Measurements from ENCODE around the gene TCP11. TPM values are rescaled to one million over a fixed set of nuclear protein-coding genes. Genes with fewer than 3 reads are reported as not detected.
A peak's percentile ranks its signal among the peaks of the same experiment; 100 is the strongest.
"Not testable (repeated sequence)": the region's sequence is repeated elsewhere in the genome, so short reads cannot be mapped to it uniquely, and the experiment has no call there.

The TCP11 gene
- total RNA-seq, 1 donor from 2014 or later = not detected

DNA sequence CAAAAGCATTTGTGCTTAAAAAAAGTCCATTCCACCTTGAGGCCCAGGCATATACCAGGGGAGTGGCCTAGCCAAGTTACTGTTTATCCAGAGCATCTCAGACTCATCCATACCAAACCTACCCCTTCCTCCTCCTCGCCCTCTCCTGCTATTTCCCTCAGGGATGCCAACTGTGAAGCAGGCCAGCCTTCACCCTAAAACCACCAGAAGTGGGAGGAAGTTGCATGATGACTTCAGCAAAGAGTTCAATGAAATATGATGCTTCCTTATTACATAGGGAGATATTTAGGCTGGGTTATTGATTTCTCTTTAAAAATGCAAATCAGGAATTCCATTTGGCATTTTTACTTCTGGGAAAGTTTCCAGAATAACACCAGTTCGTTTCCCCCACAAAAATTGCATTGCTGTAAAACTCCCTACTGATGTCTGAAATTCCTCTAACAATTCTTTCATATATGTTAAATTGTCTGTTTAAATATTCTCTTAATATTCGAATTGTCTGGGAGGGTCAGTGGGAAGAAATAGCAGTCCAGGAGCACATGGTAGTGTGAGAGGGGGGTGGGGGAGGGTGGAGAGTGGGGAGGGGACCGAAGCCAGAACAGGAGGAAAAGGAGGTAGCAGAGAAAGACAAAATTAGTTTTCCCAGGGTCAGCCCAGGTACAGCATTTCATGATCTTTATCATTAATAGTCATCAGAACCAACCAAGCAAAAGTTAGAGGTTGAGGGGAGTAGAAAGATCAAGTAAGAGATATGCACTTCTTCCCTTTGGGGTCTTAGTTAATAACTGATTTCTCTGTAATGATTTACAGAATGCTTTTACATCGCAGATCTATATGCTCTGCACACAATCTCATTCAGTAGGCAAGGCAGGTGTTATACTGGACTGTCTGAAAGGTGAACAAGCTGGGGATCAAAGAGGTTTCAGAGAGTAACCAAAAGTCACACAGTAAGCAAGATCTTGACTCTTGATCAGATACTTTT, 1.7 kb upstream of the TCP11 start:
- peaks cover 10% of the 10 kb centered on the region for H3K4me1 Mint-ChIP-seq
- CTCF ChIA-PET = no interaction called here
- POLR2A ChIA-PET = no interaction called here
- H3K27ac Mint-ChIP-seq = no peak overlapping the region
- no peak overlapping the region for H3K4me3 Mint-ChIP-seq
- ATAC-seq (ENCODE audit: low read depth) (no peak), DNase-seq (no peak)
- no peaks in the 10 kb centered on the region for H3K36me3 Mint-ChIP-seq (ENCODE audit: low read depth)
- H3K9me3 Mint-ChIP-seq = no peaks in the 10 kb centered on the region
- peaks cover 14% of the 10 kb centered on the region for H3K27me3 Mint-ChIP-seq
- TF ChIP-seq, protein P1, sequence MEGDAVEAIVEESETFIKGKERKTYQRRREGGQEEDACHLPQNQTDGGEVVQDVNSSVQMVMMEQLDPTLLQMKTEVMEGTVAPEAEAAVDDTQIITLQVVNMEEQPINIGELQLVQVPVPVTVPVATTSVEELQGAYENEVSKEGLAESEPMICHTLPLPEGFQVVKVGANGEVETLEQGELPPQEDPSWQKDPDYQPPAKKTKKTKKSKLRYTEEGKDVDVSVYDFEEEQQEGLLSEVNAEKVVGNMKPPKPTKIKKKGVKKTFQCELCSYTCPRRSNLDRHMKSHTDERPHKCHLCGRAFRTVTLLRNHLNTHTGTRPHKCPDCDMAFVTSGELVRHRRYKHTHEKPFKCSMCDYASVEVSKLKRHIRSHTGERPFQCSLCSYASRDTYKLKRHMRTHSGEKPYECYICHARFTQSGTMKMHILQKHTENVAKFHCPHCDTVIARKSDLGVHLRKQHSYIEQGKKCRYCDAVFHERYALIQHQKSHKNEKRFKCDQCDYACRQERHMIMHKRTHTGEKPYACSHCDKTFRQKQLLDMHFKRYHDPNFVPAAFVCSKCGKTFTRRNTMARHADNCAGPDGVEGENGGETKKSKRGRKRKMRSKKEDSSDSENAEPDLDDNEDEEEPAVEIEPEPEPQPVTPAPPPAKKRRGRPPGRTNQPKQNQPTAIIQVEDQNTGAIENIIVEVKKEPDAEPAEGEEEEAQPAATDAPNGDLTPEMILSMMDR (IDR thresholded peaks at IDR 0.05) = no peak
- intact Hi-C loops (cut with micrococcal nuclease) = loop anchor here (10.0 kb wide), 1 partner anchor 348 kb away; the partner anchor contains the start of gene BLTP3A

DNA sequence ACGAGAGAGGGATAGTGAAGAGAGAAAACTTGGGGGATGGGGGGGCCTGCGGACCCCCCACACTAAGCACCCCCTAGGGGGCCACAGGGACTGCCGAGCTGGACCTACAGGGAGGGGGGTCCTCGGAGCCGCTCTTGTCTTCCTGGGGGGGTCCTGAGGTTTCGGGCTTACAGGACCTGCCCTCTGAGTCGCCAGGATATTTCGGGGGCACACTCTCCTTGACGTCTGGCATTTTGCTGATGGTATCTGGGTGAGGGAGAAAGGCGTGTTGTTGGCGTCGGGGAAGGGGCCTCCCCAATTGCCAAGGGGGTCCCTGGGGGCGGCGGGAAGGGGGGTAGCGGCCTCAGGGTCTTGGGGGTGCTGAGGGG, 516 bp downstream of the TCP11 start:
- DNase-seq (no peak), ATAC-seq (ENCODE audit: low read depth) (no peak)
- intact Hi-C loops (cut with micrococcal nuclease) = loop anchor here (1.0 to 10.0 kb wide), 7 partner anchors 100 to 1085 kb away; partner anchors contain the start of genes BLTP3A and SMIM29
- POLR2A ChIA-PET = no interaction called here
- H3K36me3 Mint-ChIP-seq (ENCODE audit: low read depth) = no peaks in the 10 kb centered on the region
- no peaks in the 10 kb centered on the region for H3K9me3 Mint-ChIP-seq
- H3K27me3 Mint-ChIP-seq = peaks cover 13% of the 10 kb centered on the region
- CTCF ChIA-PET = interaction anchor here (1.0 to 2.1 kb wide), 12 partner anchors 8 to 978 kb away, joined by 3 to 24 read pairs (median 5); partner anchors contain the start of gene TAF11
- peaks cover 17% of the 10 kb centered on the region for H3K4me1 Mint-ChIP-seq
- TF ChIP-seq, protein P1 (IDR thresholded peaks at IDR 0.05) = no peak
- peak overlapping the region; percentile 41 for H3K4me3 Mint-ChIP-seq
- no peak overlapping the region for H3K27ac Mint-ChIP-seq

DNA sequence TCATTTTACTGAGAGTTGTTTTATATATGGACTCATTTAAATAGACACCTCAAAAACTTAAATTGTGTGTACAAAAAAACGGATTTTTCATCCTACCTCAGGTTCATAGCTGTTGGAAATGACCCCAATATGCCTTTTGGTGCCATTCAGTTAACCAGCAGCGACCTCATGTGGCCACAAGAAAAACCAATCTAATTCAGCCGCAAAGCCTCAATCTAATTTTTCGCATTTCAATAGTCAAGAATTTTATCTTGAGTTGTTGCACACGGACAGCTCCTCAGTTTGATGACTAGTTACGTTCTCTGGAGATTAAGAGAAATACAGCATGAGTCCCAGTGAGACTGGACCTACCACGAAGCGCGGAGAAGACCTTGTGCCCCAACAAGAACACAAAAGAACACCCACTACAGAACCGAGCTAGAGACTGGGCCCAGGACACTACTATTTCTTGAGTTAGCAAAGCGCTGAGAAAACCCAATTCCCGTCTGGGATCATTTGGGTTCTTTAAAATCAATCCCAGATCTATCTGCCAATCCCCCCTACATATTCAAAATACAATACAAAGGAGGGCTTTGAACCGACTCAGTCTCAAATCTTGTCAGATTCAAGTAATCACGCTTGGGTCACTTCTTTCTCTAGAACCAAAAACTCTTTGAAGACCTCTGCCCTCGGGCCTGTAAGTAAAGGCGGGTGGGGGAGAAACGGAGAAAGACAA, 1.1 kb downstream of the TCP11 start:
- no peak overlapping the region for H3K27ac Mint-ChIP-seq
- peak; percentile 20 for DNase-seq
- ChIA-PET CTCF (interaction anchor here (0.6 to 2.1 kb wide), 21 partner anchors 8 to 1085 kb away, joined by 3 to 24 read pairs (median 3); partner anchors contain the start of genes ANKS1A, BLTP3A and TAF11), POLR2A (interaction anchor here (0.6 kb wide), 1 partner anchor 129 kb away, joined by 5 read pairs; no protein-coding TSS in a partner anchor)
- intact Hi-C loops (cut with micrococcal nuclease) = loop anchor here (1.0 to 10.0 kb wide), 8 partner anchors 101 to 1085 kb away; partner anchors contain the start of genes BLTP3A and SMIM29
- H3K4me3 Mint-ChIP-seq = peak overlapping the region; percentile 36
- ATAC-seq (ENCODE audit: low read depth) = no peak
- H3K27me3 Mint-ChIP-seq = peaks cover 13% of the 10 kb centered on the region
- H3K9me3 Mint-ChIP-seq = no peaks in the 10 kb centered on the region
- TF ChIP-seq, protein P1 (IDR thresholded peaks at IDR 0.05) = peak; percentile 59
- no peaks in the 10 kb centered on the region for H3K36me3 Mint-ChIP-seq (ENCODE audit: low read depth)
- H3K4me1 Mint-ChIP-seq = peaks cover 17% of the 10 kb centered on the region

DNA sequence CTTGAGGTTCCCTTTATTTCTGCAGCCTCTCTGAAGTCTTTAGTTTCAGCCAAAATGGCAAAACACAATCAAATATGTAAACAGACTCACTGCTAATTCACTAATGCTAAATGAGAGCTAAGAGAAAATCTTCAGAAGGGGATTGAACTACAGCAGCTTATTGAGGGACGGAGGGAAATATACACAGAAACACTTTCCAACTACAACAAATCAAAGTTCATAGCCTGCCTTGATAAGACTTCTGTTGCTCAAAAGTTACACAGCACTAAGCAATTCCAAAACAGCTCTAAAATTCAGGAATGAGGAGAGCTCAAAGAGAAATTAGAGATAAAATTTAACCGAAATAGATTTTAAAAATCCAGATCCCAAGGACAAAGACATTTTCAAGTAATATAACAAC, 1.7 kb downstream of the TCP11 start:
- intact Hi-C loops (cut with micrococcal nuclease) = loop anchor here (5.0 kb wide), 1 partner anchor 532 kb away; no protein-coding TSS in a partner anchor
- H3K27me3 Mint-ChIP-seq = peaks cover 13% of the 10 kb centered on the region
- DNase-seq (no peak), ATAC-seq (ENCODE audit: low read depth) (no peak)
- CTCF ChIA-PET = interaction anchor here (0.6 to 2.1 kb wide), 21 partner anchors 9 to 1084 kb away, joined by 3 to 24 read pairs (median 3); partner anchors contain the start of genes ANKS1A, BLTP3A and TAF11
- peaks cover 17% of the 10 kb centered on the region for H3K4me1 Mint-ChIP-seq
- H3K27ac Mint-ChIP-seq = no peak overlapping the region
- H3K36me3 Mint-ChIP-seq (ENCODE audit: low read depth) = no peaks in the 10 kb centered on the region
- POLR2A ChIA-PET = interaction anchor here (0.6 kb wide), 1 partner anchor 129 kb away, joined by 5 read pairs; no protein-coding TSS in a partner anchor
- TF ChIP-seq, protein P1 (IDR thresholded peaks at IDR 0.05) = no peak
- H3K9me3 Mint-ChIP-seq = no peaks in the 10 kb centered on the region
- no peak overlapping the region for H3K4me3 Mint-ChIP-seq

DNA sequence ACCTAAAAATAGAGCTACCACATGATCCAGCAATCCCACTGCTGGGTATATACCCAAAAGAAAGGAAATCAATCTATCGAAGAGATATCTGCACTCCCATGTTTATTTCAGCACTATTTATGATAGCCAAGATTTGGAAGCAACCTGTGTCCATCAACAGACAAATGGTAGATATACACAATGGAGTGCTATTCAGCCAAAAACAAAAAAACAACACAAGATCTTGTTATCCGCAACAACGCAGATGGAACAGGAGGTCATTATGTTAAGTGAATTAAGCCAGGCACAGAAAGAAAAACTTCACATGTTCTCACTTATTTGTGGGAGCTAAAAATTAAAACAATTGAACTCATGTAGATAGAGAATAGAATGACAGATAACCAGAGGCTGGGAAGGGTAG, 2.9 kb downstream of the TCP11 start:
- H3K36me3 Mint-ChIP-seq (ENCODE audit: low read depth); H3K9me3 Mint-ChIP-seq; H3K27ac Mint-ChIP-seq; DNase-seq; H3K4me3 Mint-ChIP-seq; POLR2A ChIA-PET; ATAC-seq (ENCODE audit: low read depth): not testable (repeated sequence)
- CTCF ChIA-PET = interaction anchor here (0.7 to 1.5 kb wide), 3 partner anchors 10 to 678 kb away, joined by 3 to 4 read pairs (median 3); no protein-coding TSS in a partner anchor
- Mint-ChIP-seq H3K27me3 (peaks cover 13% of the 10 kb centered on the region), H3K4me1 (peaks cover 17% of the 10 kb centered on the region)
- intact Hi-C loops (cut with micrococcal nuclease) = loop anchor here (5.0 kb wide), 1 partner anchor 531 kb away; no protein-coding TSS in a partner anchor

Data from activated B cell treated with CpG ODN at 0.5 μM for 24 hours (primary cell).